ENCODE data around the gene ROCK2.

DNA sequence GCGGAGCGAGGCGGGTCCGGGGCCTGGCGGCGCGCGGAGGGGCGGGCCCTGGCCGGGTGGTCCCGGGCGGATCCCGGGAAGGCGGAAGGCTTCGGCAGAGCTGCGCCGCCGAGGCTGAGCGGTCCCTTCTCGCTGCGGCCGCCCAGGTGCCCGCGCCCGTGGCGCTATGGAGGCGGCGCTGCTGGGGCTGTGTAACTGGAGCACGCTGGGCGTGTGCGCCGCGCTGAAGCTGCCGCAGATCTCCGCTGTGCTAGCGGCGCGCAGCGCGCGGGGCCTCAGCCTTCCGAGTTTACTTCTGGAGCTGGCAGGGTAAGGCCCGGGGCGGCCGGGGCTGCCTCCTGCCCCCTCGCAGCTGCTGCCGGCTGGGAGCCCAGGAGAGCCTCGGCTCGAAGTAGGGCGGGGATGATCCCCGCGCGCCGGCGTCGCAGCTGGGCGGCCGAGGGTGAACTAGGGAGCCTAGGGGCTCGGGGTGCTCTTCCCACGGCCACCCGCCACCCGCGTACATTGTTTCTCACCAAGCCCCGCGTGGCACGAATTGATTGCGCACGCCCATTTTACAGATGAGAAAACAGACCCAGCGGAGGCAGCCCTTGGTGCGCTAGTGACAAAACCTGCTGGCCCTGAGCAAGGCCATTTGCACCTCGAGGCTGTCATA lies 188.9 kb downstream of the ROCK2 start, which contains the start of gene SLC66A3:
- TF ChIP-seq, protein P1, sequence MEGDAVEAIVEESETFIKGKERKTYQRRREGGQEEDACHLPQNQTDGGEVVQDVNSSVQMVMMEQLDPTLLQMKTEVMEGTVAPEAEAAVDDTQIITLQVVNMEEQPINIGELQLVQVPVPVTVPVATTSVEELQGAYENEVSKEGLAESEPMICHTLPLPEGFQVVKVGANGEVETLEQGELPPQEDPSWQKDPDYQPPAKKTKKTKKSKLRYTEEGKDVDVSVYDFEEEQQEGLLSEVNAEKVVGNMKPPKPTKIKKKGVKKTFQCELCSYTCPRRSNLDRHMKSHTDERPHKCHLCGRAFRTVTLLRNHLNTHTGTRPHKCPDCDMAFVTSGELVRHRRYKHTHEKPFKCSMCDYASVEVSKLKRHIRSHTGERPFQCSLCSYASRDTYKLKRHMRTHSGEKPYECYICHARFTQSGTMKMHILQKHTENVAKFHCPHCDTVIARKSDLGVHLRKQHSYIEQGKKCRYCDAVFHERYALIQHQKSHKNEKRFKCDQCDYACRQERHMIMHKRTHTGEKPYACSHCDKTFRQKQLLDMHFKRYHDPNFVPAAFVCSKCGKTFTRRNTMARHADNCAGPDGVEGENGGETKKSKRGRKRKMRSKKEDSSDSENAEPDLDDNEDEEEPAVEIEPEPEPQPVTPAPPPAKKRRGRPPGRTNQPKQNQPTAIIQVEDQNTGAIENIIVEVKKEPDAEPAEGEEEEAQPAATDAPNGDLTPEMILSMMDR (conservative IDR thresholded peaks at IDR 0.05) = no peak
- TF ChIP-seq ZFX (IDR thresholded peaks at IDR 0.05) = peak; percentile 57; the same call in 1 of the 2 replicates

Measured in C4-2B (cell line).